Fibroblast of upper back skin (primary cell): Measurements from ENCODE around the gene NPHP3.

Experiments used
- DNase-seq: peaks from one replicate; pipeline ENCODE4 v3.0.0-alpha.2; 2013

Gene NPHP3

DNA sequence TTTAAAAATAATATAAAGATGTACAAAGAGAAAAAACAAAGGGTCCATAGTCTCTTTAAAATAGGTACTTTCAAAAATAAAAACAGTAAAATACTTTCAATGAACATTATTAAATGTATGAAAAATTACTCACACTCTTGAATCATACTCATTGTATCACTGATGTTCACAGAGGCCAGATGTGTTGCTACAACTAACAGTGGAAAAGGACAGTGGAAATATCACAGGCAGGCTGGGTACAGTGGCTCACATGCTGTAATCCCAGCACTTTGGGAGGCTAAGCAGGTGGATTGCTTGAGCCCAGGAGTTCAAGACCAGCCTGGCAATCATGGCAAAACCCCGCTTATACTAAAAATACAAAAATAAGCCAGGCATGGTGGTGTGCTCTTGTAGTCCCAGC, 26.8 kb downstream of the NPHP3 start:
- DNase-seq = no peak

DNA sequence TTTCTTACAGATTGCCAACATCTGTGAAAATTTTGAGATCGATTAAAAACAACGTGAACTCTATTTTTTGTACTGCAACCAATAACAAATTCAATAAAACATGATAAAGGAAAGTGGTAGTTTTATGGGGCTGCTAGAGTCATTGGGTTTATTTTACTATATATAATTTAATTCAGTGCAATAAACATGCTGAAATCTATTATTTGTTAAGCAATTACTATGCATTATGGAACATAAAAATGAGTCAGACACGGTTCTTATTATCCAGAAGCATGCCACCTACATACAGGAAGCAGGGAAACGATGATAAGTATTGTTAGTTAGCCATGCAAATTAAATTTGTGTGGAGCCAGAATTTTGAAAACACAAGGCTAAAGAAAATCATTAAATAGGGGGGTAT, 27.2 kb downstream of the NPHP3 start:
- no peak for DNase-seq

- DNase-seq = no peak
These were observed 32.2 kb downstream of the NPHP3 start for GRCh38 chr3:132690040-132690439.

DNA sequence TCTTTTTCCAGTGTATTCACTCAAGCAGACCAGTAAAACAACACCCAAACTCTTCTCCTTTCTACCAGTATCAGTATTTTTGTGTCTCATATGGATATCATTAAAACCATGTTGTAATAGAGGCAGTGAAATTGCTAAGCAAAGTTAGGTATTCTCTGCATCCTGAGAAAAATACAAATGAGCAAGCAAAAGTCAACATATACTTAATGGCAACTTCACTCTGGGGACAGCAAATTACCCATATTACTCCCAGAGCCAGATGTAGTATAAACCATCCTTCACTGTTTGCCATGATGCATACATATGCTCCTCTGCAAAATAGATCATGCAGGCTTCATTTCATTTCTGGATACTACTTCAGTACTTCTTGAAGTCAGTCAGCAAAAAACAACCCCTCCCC, 40.0 kb downstream of the NPHP3 start:
- DNase-seq = no peak

DNA sequence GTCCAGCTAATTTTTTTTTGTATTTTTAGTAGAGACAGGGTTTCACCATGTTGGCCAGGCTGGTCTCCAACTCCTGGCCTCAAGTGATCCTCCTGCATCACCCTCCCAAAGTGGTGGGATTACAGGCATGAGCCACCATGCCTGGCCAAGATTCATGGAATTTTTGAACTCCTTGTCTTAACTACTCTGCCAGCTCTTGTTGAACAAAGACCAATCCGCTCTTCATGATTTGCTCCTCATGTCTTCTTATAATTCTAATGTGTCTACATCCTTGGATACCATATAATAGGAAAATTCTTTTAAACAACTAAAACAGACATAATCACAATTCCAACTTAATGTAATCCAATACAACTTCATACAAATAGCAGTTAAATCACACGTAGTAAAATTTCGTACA, 40.8 kb downstream of the NPHP3 start:
- no peak for DNase-seq

DNA sequence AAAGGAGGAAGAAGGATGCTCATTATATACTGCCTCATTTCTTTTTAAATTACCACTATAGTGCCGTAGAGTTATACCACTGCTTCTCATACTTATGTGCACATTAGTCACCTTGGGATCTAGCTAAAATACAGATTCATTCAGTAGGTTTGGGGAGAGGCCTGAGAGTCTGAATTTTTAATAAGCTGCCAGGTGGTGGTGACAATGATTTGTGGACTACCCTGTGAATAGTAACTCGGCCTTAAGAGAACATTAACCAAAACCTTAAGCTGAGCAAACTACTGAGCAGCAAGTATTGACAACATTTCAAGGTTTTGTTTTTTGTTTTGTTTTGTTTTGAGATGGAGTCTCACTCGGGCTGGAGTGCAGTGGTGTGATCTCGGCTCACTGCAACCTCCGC, 42.3 kb downstream of the NPHP3 start:
- DNase-seq = no peak

GRCh38 chr3:132675408-132675807, 46.8 kb downstream of the NPHP3 start:
- DNase-seq = no peak

DNA sequence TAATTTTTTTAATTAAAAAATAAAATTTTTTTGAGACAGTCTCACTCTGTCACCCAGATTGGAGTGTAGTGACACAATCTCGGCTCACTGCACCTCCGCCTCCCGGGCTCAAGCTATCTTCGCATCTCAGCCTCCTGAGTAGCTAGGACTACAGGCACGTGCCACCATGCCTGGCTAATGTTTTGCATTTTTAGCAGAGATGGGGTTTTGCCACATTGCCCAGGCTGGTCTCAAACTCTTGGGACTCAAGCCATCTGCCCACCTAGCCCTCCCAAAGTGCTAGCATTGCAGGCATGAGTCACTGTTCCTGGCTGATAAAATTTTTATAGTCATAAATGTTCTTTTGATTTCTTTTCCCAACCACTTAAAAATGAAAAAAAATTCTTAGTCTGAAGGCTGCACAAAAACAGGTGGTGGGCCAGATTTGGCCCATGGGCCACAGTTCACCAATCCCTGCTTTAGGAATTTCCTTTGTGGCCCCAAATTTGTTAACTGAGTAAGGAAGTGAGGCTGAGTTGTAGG, 52.9 kb downstream of the NPHP3 start:
- DNase-seq = no peak

DNA sequence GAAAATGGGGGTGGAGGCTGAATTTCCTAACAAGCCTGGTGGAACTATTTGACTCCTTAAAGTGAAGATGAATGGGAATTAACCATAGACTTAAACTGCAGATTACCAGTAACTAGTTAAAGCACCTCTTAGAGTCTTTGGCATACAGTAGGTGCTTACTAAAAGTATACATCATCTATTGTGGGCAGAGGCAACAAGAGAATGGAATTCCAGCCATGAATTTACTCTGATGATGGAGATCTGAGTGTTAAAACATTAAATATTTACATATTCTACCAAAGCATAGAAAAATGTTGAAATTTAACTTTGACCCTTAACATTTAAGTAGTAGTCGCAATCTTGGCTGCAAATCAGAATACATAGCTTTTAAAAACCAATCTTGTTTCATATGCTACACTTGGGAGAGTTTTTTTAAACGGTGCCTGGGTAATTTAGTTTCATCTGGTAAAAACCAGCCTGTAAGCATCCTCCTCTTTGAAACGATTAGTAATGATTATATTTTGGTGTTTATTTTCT, 56.9 kb downstream of the NPHP3 start:
- no peak for DNase-seq

DNA sequence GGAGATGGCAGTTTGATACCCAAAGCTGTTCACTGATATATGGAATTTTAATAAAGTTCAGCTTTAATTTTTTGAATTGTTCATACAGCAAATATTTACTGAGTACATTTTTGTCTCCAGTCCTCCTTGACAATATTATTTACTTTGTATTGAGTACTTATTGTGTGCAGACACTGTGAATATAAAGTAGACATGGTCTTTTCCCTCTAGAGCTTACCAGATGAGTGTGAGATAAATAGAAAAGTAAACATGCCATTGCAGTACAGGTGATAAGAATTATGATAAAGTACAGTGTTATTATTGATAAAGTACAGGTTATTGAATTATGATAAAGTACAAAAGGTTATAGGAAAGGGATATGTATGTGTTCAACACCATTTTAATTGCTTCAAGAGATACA, 60.0 kb downstream of the NPHP3 start:
- no peak for DNase-seq

- DNase-seq = no peak
These were observed 61.1 kb downstream of the NPHP3 start for GRCh38 chr3:132661101-132661500.

DNA sequence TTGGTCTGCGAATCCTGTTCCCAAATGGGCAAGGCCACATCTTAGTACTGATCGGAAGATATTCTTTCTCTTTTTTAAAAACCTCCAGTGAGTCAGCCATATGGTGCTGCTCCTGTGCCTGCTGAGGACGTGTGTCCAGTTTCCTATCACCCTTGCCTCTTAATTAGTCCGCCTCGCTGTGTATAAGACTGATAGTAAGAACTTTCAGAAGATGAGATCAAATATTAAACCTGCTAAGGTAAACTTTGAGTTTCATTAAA, 61.5 kb downstream of the NPHP3 start:
- no peak for DNase-seq

DNA sequence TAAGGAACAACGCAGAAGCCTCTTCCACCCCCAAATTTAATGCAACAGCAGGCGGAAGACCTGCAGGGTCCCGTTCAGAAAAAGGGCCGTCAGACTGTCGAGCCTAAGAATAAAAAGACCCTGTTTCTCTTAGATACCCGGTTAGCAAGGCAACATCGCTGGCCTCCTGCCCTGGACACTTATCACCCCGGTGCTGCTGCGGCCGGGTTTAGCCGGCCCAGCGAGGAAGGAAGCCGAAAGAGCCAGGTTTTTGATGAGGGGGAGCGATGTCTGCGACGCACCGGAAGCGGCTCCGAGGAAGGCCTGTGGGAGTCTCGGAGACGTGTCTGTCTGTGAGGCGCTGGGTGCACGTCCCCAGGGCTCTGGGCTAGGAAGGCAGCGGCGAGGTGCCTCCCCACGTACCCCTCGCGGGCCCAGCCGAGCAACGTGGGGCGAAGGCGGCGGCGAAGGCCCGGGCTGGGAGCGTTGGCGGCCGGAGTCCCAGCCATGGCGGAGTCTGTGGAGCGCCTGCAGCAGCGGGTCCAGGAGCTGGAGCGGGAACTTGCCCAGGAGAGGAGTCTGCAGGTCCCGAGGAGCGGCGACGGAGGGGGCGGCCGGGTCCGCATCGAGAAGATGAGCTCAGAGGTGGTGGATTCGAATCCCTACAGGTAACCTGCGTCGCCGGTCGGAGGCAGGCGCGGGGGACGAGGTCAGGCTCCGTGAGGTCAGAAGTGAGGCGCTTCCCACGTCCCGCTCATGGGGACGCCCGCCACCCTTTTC, 62.0 kb downstream of the NPHP3 start, which contains the start of gene UBA5:
TSS of gene UBA5 (plus strand) at position 278 of the 759 bp plus-strand sequence. CDS start at position 487, 209 bp downstream.
- peak; percentile 60 for DNase-seq

- peak; percentile 64 for DNase-seq
These were observed 62.7 kb downstream of the NPHP3 start, which contains the start of gene ACAD11 for GRCh38 chr3:132659365-132660051. TSS of gene ACAD11 (minus strand) at chr3:132659809. CDS start at chr3:132659751, 58 bp downstream.

DNA sequence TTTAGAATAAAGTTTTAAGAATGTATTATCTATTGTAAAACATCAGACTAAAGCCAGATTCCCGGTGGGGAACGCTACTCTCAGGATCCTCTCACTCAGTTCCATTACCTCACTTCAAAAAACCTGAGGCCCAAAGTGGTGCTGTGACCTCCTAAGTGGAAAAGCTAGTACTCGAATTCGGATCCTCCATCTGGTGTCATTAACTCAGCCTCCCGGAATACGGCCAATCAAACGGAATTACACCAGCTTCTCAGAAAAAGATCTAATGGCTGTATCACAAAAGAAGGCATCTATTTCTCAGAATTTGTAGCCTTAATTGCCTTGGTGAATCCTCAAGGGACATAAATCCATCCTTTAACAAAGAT, 63.2 kb downstream of the NPHP3 start:
- no peak for DNase-seq

GRCh38 chr3:132657869-132658747, 64.1 kb downstream of the NPHP3 start:
- no peak for DNase-seq

DNA sequence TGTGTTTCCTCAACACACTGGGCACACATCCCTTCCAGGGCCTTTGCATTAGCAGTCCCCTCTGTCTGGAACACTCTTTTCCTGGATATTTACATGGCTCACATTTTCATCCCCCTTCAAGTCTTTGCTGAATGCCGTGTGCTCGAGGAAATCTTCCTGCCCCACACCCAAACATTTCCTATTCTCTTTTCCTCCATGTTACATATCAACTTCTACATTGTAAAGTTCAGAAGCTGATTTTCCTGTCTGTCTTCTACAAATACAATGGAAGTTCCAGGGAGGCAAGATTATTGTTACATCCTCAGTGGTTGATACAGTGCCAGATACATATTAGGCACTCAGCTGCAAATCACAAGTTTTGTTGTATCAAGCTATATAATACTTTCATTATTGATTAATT, 66.7 kb downstream of the NPHP3 start:
- no peak for DNase-seq

- DNase-seq = no peak
These were observed 67.5 kb downstream of the NPHP3 start for GRCh38 chr3:132654721-132655120.

GRCh38 chr3:132654190-132654589, 68.0 kb downstream of the NPHP3 start:
- no peak for DNase-seq

GRCh38 chr3:132652640-132653270, 69.5 kb downstream of the NPHP3 start:
- DNase-seq = peak; percentile 55

DNA sequence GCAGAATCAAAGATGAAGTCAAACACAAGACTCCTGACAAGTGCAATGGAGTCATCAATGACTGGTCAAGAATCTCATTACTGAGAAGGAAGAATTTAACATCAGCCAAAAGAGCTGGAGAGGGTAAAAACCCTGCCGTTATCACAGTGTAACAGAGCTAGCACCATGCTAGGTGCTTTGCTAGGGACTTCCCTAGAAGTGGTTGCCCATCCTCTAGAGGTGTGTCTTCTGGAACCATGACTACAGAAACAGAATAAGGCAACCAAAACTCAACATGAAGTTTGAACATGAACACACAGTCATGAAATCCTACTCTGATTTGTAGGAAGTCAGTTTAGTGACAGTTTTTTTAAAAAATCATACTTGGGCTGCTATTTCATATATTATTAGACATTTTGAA, 72.1 kb downstream of the NPHP3 start:
- no peak for DNase-seq

GRCh38 chr3:132645058-132645457, 77.2 kb downstream of the NPHP3 start:
- DNase-seq = no peak

- DNase-seq = no peak
These were observed 78.8 kb downstream of the NPHP3 start for GRCh38 chr3:132643366-132643765.
